Measurements from ENCODE around the gene SAFB2. TPM values are rescaled to one million over a fixed set of nuclear protein-coding genes. Genes with fewer than 3 reads are reported as not detected.
"Not testable (repeated sequence)": the region's sequence is repeated elsewhere in the genome, so short reads cannot be mapped to it uniquely, and the experiment has no call there.

The SAFB2 gene
- total RNA-seq, 1 donor from 2014 or later: 64.6 TPM

DNA sequence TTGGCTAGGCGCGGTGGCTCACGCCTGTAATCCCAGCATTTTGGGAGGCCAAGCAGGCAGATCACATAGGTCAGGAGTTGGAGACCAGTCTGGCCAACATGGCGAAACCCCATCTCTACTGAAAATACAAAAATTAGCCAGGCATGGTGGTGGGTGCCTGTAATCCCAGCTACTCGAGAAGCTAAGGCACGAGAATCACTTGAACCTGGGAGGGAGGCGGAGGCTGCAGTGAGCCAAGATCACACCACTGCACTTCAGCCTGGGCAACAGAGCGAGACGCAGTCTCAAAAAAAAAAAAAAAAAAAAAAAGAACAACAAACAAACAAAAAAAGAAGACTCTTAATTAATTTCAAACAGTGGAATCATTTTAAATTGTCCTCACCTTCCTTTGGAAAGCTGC is 13.8 kb downstream of the SAFB2 start:
- not testable (repeated sequence) for DNase-seq (ENCODE audit: low spot score)

DNA sequence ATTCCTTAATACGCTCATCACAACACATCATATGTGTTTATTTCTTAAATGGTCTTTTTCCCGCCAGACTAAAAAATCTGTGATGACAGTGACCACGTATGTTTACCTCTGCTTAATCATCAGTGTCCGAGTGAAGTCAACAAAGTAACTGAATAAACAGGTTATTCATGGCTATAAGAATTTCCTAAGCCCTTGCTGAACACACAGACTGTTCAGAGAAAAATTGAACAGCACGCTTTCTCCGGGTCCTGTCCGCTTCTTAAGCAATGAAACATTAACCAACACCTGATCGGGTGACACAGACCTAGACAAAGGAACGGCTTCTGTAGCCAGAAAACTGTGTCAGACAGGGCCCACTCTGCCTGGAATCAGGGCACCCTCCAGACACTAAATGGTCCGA is 14.3 kb downstream of the SAFB2 start:
- no peak for DNase-seq (ENCODE audit: low spot score)

DNA sequence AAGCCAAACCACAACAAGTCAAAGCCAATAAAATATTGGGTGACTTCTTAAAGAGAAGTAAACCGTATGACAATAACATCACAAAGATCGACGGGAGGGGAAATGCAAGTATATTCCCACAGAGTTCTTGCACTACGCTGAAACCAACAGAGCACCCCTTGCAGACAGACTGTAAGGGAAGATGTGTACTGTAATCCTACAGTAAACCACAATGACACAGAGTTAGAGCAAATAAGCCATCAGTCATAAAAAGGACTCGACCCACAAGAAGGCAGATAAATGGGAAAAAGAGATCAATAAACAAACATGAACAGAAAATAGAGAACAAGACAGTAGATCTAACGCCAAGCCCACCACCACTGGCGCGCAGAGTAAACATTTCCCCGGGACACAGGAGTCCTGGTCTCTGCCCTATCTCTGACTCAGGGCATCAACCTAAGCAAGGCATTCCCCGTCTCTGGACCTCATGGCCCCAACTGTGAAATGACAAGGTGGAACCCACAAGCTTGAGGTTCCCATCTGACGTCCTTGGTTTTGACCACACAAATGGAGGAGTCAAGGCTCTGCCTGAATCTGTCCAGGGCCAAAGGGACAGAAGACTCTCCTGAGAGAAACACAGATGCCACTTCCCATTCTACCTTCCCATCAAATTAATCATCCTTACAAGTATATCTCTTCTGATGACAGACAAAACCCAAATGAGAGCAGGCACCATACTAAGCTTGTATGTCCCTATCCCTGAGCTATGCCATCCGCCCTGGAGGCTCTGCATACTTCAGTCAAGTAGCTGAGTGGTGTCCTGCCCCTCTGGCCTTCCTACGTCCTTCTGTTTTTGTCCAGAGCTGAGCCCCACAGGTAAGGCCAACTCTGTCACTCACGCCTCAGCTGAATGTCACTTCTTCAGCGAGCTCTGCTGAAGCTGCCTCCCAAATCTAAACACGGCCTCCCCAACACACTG is 15.0 kb downstream of the SAFB2 start:
- no peak for DNase-seq (ENCODE audit: low spot score)

DNA sequence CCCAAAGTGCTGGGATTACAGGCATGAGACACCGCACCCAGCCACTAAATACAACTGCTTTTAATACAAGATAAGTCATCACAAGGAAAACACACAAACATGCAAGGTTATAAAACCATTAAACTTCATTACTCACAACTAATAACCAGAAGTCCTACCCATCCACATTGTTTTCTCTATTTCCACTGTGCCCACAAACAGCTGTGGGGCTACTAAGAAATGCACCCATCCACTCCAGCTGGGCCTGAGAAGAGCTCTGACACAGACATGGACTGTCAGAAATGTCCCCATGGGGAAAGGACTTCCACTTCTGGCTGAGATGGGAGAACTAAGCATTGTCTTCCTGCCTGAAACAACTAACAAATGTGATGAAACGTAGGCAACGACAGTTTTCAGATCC is 17.2 kb downstream of the SAFB2 start:
- DNase-seq (ENCODE audit: low spot score): no peak

DNA sequence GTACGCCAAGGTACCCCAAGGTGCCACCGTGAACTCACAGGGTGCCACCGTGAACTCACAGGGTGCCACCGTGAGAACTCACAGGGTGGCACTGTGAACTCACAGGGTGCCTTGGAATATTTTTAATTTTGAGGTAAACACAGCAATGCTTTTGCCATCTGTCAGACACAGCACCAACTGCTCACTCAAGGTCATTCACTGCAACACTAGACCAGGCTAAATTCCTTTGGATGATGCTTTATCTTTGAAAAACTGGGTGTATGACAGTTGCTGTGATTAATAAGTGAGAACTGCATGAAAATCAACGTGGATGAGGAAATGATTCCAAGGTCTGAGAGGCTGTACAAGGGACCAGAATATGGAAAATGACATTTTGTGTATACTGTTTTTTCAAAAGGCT is 18.9 kb downstream of the SAFB2 start:
- DNase-seq (ENCODE audit: low spot score): no peak

DNA sequence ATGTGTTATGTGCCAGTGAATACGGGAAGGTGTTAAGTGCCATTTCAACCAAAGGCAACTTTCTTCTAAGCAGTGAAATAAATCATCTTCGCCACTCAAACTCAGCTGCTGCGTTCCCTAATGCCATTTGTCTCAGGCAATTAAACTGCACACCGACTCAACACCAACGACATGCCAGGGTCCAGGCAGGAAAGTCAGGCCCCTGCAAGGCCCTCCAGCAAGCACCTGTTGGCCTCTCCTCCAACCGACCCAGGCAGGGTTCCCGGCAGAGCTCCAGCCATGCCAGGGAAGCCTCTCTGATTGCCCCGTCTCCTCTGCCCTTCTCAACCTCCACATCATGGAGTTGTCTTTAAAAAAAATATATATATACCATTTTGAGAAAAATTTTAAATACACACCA is 21.8 kb downstream of the SAFB2 start:
- no peak for DNase-seq (ENCODE audit: low spot score)

DNA sequence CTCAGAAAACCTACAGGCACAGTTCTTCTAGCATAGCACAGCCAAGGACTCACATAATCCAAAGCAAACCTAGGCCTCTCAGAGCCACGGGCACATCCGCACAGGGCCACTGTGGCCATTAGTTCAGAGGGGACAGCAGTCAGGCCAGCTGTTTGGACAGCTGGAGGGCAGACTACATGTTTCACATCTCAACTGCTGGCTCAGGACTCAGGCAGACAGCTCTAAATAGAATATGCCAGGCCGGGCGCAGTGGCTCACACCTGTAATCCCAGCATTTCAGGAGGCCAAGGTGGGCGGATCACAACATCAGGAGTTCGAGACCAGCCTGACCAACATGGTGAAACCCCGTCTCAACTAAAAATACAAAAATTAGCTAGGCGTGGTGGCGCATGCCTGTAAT is 26.8 kb downstream of the SAFB2 start:
- DNase-seq (ENCODE audit: low spot score): no peak

DNA sequence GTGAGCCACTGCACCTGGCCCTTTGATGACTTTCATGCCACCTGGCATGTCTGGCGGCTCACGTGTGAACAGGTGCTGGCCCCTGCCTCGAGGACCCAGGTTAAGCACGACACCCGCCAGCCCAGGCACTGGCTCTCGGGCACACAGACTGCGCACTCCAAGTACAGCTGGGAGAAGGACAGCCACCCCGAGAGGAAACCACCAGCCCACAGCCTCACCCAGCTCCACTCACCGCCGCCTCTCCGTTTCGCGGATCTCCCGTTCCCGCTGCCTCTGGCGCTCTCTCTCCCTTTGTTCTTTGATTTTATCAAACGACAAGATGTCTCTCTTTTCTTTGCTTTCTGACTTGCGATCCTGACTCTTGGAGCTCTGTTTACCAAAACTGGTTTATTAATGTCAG is 27.4 kb downstream of the SAFB2 start:
- no peak for DNase-seq (ENCODE audit: low spot score)

DNA sequence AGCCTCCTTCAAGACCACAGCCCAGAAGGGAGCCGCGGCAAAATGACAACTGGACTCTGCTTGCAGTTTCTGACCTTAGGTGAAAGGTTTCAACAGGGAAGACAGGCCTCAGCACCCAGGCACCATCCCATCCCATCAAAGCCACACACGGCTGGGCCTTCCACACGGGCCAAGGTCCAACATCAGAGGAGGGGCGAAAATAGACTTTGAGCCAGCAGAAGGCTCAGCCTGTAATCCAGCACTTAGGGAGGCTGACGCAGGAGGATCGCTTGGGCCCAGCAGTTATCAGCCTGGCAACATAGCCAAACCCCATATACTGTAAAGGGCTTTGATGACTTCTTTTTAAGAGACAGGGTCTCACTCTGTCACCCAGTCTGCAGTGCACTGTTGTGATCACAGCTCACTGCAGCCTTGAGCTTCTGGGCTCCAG is 28.0 kb downstream of the SAFB2 start:
- DNase-seq (ENCODE audit: low spot score): no peak

DNA sequence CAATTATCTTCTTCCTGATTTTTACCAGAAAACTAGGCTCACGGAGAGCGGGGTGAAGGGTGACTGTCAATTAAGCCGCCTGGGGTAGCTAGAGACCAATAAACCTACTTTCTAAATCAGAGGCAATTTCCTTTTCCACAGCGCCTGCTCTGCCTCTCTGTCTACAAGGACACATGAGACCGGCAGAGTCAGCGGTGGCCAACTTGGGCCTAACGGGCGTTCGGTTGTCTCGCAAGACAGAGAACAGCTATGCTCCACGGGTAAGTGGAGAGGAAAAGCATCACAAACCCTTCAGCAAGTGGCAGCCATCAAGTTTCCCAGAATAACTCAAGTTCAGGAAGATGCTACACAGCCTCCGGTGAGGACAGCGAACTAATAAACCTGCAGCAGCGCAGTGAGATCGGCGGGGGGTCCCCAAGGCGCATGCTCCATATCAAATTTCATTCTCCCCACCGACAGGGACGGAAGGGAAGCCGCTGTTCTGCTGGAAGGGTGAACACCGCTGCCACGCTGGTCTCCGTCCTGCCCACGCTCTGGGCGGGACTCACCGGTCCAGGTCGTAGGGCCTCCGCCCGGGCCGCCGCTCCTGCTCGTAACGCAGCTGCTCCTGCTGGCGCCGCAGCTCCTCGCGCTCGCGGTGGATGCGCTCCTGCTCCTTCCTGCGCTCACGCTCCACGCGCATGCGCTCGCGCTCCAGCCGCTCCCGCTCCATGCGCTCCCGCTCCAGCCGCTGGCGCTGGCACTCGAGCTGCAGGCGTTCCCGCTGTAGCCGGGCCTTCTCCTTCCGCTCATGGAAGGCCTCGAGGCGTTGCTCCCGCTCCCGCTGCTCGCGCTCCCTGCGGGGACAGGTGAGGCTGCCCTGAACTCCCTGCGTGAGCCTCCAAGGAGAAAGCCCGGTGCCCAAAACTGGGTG is 29.0 kb downstream of the SAFB2 start:
- DNase-seq (ENCODE audit: low spot score): no peak

DNA sequence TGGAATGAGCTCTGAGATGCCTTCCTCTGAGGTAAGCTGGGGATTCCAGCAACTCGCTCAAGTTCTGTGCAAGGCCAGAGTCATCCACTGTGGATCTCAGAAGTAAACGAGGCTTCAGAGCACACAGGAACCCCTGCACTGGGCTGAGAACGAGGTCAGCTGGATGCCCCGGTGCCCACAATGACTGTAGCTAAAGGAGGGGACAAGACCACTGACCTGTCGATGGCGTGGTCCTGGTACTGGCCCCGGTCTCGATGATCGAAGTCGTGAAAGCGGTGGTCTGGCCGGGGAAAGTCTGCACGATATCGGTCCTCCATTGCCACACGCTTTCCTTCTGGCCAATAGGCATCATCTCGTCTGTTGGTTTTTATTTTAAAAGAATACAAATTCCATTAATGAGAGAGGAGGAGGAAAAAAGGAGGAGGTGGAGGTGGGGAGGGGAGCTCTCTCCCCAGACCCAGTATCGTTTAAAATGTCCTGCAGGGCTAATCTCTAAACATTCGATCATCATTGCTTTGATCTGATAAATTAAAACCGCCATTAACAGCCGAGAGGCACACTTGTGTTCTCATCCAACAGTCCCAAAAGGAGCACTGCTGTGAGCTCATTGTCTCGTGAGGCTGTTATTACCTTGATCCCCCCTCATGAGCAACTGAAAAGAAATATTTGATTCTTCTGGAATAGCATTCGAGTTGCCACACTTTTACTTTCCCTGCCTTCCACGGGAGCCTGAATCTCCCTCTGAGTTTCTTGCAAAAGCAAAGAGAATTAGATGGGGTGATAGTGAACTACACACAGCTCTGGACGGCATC is 29.8 kb downstream of the SAFB2 start:
- no peak for DNase-seq (ENCODE audit: low spot score)

DNA sequence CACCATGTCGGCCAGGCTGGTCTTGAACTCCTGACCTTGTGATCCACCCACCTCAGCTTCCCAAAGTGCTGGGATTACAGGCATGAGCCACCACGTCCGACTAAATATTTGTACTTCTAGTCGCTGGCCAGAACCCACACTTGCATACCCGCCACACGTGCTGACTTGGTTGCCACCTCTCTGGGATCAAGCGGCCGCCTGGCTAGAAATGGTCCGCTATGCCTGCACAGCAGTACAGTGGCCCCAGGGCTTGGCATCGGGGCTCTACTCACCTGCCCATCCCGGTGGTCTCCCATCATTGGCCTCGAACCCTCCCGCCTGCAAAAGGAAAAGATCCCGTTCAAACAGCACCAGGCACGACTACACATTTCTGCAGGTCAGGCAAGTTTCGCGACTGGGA is 31.1 kb downstream of the SAFB2 start:
- DNase-seq (ENCODE audit: low spot score): no peak

DNA sequence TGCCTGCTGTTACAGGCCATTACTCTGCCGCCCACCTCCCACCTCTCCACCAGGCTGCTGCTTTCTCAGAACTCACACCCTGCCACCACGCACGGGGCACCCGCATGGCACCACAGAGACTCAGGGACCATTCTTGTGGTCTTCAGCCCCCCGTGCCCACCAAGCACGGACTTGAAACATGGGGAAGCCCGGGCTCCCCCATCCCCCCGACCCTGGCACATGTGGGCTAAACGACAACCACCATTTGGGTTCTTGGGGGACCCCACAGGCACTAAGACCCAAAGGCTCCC is 31.8 kb downstream of the SAFB2 start:
- no peak for DNase-seq (ENCODE audit: low spot score)

DNA sequence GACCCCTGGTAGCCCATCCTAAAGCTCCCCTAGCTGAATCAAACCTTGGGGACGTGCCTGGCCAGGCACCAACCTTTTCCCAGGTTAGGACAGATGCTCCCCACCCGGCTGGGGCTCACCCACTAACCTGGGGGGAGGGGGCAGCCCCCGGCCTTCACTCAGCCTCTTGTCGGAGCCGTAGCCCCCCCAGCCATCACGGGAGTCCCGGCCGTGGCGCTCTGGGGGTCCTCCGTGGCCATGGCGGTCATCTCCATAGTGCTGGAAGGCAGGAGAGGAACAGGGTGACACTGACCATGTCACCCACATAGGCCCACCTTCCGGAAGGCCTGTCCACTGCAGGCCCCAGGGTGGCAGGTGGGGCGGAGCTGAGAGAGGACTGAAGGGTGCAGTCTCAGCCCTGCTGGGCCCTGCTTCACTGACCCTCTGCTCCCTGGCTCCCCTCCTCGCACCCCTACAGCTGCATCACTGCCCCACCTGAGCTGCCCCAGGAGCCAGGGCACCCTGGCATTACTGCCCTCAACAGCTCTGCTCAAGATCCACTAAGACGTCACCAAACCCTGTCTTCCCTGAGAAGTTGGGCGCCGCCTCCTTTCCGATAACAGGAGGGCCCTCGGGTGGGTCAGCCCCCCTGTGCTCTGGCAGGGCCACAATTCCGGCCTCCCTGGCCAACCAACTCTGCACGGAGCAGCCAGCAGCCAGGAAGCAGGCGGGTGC is 32.3 kb downstream of the SAFB2 start:
- DNase-seq (ENCODE audit: low spot score): no peak

DNA sequence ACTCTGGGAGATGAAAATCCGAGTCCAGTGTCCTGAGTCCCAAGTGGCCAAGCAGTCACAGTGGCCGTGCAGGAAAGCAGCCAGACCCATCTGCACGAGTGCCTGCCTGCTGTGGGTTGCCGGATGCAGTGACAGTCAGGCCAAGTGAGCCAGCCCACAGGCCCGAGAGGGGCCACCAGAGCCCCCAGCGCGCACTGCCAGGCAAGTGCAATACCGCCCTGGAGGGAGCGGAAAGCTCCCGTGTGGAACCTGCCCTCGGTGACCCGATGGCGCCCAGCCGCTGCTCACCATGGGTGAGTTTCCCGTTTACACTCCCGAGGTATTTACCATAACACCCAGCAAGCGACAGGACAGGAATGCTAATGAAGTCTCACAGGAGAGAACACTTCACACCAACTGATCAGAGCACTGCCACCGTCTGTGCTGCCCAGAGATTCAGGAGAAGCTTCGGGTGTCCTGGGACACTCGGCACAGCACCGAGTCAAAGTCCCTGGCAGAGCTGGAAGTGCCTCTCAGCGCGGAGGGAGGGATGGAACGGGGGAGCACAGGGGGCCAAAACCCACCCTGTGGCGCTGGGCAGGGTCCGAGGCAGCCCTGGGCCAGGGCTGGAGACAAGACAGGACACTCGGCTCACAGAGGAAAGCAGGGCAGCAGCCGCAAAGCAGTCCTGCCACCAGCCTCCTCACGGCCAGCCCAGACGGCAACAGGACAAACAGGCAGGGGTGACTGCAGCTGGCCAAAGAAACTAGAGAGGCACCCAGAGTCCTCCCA is 33.5 kb downstream of the SAFB2 start:
- no peak for DNase-seq (ENCODE audit: low spot score)

DNA sequence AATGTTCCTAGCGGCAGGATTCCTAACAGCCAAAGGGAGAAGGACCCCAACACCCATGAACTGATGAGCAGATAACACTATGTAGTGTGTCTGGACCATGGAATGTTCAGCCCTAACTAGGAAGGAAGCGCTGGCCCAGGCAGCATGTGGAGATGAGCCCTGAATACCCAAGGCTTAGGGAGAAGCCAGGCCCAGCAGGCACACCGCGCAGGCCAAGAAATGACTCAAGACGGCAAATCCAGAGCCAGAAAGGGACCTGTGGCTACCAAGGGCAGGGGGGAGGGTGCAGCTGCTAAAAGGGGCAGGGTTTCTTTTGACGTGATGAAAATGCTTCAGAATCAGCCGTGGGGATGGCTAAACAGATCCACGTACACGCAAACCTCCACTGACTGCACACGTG is 34.1 kb downstream of the SAFB2 start:
- DNase-seq (ENCODE audit: low spot score): no peak

DNA sequence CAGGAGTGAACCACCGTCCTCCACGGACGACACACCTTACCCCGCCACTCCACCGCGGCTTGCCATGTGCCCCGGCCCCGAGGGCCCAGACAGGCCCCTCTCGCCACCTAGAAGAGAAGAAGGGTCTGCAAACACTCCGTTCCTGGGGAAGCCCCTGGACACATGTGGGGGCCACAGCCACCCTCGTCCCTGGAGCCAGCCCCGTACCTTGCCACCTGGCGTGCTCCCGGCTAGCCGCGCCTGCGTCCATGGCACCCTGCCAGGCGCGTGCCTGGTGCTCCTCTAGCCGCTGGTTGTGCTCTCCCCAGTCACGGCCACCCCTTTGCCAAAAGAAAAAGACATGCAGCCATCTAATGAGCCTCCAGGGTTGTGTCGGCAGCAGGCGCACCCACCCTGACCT is 34.9 kb downstream of the SAFB2 start:
- DNase-seq (ENCODE audit: low spot score): no peak

DNA sequence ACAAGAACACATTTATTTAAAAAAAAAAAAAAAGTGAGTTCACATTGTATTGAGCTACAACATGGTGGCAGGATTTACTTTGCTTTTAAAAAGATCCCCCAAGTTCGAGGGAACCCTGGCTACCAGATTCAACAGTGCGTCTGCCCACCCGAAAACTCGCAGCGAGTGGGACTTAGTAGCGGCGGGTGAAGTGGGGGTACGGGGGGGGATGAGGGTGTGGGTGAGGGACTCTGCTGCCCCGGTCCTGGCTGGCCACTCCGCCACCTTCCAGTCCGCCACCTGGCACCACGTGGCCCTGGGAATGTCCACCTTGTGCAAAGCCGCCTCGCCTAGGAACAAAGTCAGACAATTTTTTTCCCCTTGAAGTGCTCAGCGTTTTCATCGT is 35.5 kb downstream of the SAFB2 start:
- DNase-seq (ENCODE audit: low spot score): no peak

DNA sequence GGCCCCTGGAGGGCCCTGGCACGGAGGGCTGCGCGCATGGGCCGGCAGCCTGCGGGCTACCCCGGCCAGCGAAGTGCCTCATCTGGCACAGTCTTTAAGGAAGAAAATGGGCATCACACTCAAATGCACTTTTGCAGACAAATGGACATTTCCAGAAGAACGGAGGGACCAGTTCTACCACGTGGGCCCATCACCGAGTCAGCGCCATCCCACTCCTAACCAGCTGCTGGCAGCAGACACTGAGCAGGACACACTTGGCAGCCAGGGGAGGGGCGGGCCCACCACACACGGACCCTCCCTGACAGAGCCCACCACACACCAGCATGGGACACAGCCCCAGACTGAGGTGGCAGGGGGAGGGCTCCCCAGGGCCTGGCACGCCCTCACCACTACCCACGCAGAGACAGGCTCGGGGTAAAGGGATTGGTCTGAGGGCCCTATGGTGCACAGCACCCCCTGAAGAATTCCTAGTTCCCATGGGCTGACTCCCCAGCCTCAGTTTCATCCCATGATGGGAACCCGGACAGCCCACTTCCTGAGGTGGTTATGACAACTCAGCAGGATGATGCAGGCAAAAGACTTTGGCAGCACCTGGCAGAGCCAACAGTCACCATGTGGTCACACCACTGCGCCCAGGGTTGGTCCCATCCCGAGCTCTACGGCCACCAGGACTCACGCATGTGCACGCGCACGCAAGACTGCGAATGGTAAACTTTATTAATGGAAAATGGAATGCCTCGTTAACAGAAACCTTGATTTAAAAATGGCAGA is 36.1 kb downstream of the SAFB2 start:
- no peak for DNase-seq (ENCODE audit: low spot score)
